Measurements from ENCODE around the gene JUN. TPM values are rescaled to one million over a fixed set of nuclear protein-coding genes. Genes with fewer than 3 reads are reported as not detected.

JUN gene
- total and polyA plus RNA-seq, 2 donors (not counting 3 experiments of a cell fraction or from before 2014, with no cell fraction given), result 88.3 to 89.3 TPM

DNA sequence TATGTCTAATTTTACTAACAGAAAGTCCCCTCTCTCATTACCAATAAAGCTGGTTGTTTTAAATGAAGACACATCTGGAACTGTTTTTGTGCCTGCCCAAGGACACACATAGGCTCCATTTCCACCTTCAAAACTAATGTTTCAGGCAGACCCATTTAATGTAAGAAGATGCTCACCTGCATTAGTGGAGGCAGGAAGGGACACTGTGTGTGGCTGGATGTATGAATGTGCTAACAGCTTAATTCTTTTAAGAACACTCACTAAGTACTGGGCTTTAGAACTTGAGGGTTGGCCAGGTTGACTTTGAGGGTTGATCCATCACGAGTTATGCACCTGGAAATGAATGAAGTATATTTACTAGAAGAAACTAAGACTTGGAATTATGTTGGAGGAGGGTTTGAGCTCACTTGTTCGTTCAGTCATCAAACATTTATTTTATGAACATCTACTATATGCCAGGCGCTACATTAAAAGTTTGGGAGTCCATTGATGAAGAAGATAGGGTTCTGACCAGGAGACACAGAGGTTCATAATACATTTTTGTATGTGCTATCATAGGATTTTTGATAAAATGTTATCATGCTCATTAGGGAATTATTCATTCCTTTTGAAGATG lies 5.4 kb downstream of the JUN start:
- H3K36me3 ChIP-seq (ENCODE audit: control insufficient read depth in 2 of 2, extremely low read depth in 1 of 2, insufficient read depth in 2 of 2, low read length in 2 of 2), result no peaks in the 10 kb centered on the region
- no peak for DNase-seq (ENCODE audit: low read depth, low spot score)
- H3K9me3 ChIP-seq (replicated peaks; ENCODE audit: control insufficient read depth, insufficient read depth, low read length), result no peaks in the 10 kb centered on the region
- H3K4me2 ChIP-seq (ENCODE audit: insufficient read depth, low read length), result no peak overlapping the region
- intact Hi-C loops (cut with micrococcal nuclease), result no loop called here
- H2AFZ ChIP-seq (ENCODE audit: low read depth, low read length), result no peak overlapping the region
- no peak for TF ChIP-seq JUN (IDR thresholded peaks at IDR 0.05; ENCODE audit: borderline replicate concordance, insufficient read depth, insufficient read length, low read depth)
- no peak for TF ChIP-seq POLR2A (IDR thresholded peaks at IDR 0.05; ENCODE audit: low read depth, low read length)
- TF ChIP-seq FOS (IDR thresholded peaks at IDR 0.05; ENCODE audit: borderline replicate concordance, insufficient read depth, low read length), result no peak
- TF ChIP-seq, protein P1, sequence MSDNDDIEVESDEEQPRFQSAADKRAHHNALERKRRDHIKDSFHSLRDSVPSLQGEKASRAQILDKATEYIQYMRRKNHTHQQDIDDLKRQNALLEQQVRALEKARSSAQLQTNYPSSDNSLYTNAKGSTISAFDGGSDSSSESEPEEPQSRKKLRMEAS (IDR thresholded peaks at IDR 0.05; ENCODE audit: insufficient read depth, insufficient read length), result no peak
- TF ChIP-seq GATA2 (IDR thresholded peaks at IDR 0.05; ENCODE audit: insufficient read depth, insufficient read length, low read depth, low read length), result no peak
- TF ChIP-seq, protein P2, sequence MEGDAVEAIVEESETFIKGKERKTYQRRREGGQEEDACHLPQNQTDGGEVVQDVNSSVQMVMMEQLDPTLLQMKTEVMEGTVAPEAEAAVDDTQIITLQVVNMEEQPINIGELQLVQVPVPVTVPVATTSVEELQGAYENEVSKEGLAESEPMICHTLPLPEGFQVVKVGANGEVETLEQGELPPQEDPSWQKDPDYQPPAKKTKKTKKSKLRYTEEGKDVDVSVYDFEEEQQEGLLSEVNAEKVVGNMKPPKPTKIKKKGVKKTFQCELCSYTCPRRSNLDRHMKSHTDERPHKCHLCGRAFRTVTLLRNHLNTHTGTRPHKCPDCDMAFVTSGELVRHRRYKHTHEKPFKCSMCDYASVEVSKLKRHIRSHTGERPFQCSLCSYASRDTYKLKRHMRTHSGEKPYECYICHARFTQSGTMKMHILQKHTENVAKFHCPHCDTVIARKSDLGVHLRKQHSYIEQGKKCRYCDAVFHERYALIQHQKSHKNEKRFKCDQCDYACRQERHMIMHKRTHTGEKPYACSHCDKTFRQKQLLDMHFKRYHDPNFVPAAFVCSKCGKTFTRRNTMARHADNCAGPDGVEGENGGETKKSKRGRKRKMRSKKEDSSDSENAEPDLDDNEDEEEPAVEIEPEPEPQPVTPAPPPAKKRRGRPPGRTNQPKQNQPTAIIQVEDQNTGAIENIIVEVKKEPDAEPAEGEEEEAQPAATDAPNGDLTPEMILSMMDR (IDR thresholded peaks at IDR 0.05; ENCODE audit: extremely low read depth in 1 of 2, insufficient read depth in 1 of 2, low read depth in 1 of 2, low read length in 2 of 2), result no peak
- no peak for TF ChIP-seq POLR2AphosphoS5 (IDR thresholded peaks at IDR 0.05; ENCODE audit: insufficient read depth, low read depth, low read length)
- no peak for TF ChIP-seq EZH2 (IDR thresholded peaks at IDR 0.05; ENCODE audit: borderline replicate concordance, low read depth, low read length, severe bottlenecking)
- no peak for TF ChIP-seq MYC (IDR thresholded peaks at IDR 0.05; ENCODE audit: low read depth, low read length)
- peaks cover 32% of the 10 kb centered on the region for H3K79me2 ChIP-seq (ENCODE audit: control insufficient read depth, insufficient read depth, low read length)
- no peak overlapping the region for H3K9ac ChIP-seq (replicated peaks; ENCODE audit: extremely low read depth, insufficient read depth, low read length)
- H4K20me1 ChIP-seq (replicated peaks; ENCODE audit: control insufficient read depth, extremely low read depth, insufficient read depth, low read length), result no peaks in the 10 kb centered on the region
- no TSS peak for BruUV-seq (replicated peaks)
- no peak overlapping the region for H3K27ac ChIP-seq (ENCODE audit: insufficient read depth, low read depth, low read length)
- dilution Hi-C loops (cut with MboI; ENCODE audit: extremely low pct_ligation_motif_present, low sequenced_read_pairs), result no loop called here
- no peak for FAIRE-seq
- POLR2A ChIA-PET, result interaction anchor here (1.1 to 1.6 kb wide), 2 partner anchors 23 to 981 kb away, joined by 4 to 6 read pairs; no protein-coding TSS in a partner anchor
- H3K9me1 ChIP-seq (replicated peaks; ENCODE audit: control insufficient read depth, extremely low read depth, insufficient read depth, low read length), result no peaks in the 10 kb centered on the region
- H3K4me3 ChIP-seq (replicated peaks in 1 of 3; ENCODE audit: insufficient read depth in 1 of 3, low read depth in 1 of 3, low read length in 3 of 3), result no peak overlapping the region
- H3K4me1 ChIP-seq (ENCODE audit: control insufficient read depth, extremely low read depth, insufficient read depth, low read length), result peaks cover 22% of the 10 kb centered on the region
- CTCF ChIA-PET, result interaction anchor here (0.8 to 2.3 kb wide), 10 partner anchors 8 to 981 kb away, joined by 3 to 12 read pairs (median 4); no protein-coding TSS in a partner anchor
- no peaks in the 10 kb centered on the region for H3K27me3 ChIP-seq (ENCODE audit: control insufficient read depth in 2 of 2, insufficient read depth in 2 of 2, low read length in 2 of 2)

Data from endothelial cell of umbilical vein (primary cell).